Caco-2 (cell line): Measurements from ENCODE around the gene ZDHHC20. TPM values are rescaled to one million over a fixed set of nuclear protein-coding genes. Genes with fewer than 3 reads are reported as not detected.
A peak's percentile ranks its signal among the peaks of the same experiment; 100 is the strongest.

Experiments
- BruUV-seq: library from RNA; stranded (reverse); fragments of 400-500 nt; replicated peaks from 2 replicates; lab custom pipeline; 2021; lab: Mats Ljungman, UMichigan
- CTCF ChIA-PET: fragments of 300-600 bp; sonication (Branson Sonifier 250); formaldehyde crosslinking; loops from one replicate; lab custom pipeline; 2022; ENCODE audit warnings: antibody characterized with exemption; lab: Charles Lee
- POLR2A ChIA-PET: fragments of 300-600 bp; sonication (Branson Sonifier 250); formaldehyde crosslinking; loops from one replicate; lab custom pipeline; 2022; ENCODE audit warnings: antibody characterized with exemption; lab: Charles Lee
- DNase-seq, 2 experiments: peaks; one replicate each; pipeline versions ENCODE4 v3.0.0 to v3.0.0-alpha.2; 2020 to 2022
- H3K27me3 ChIP-seq: replicated peaks from 2 replicates; pipeline ENCODE4 v1.6.0; 2011; ENCODE audit warnings: low read length; ENCODE audit not compliant: control insufficient read depth, insufficient read depth
- H3K36me3 ChIP-seq: 2 replicates; pipeline ENCODE4 v1.5.1; 2011; ENCODE audit warnings: low read length; ENCODE audit not compliant: control insufficient read depth, insufficient read depth
- H3K4me1 ChIP-seq: fragments of 250-450 bp; sonication (Bioruptor Pico); 2 replicates; pipeline ENCODE4 v1.5.1; 2020; ENCODE audit warnings: mild to moderate bottlenecking
- H3K4me3 ChIP-seq: 2 replicates; pipeline ENCODE4 v1.5.1; 2011; ENCODE audit warnings: low read depth, mild to moderate bottlenecking, control low read depth, low read length
- H3K9me3 ChIP-seq: fragments of 250-450 bp; sonication (Bioruptor Pico); 2 replicates; pipeline ENCODE4 v1.5.1; 2020; ENCODE audit warnings: mild to moderate bottlenecking, moderate library complexity
- H3K27ac Mint-ChIP-seq: one replicate; pipeline ENCODE4 v1.8.0; 2022; ENCODE audit warnings: mixed read lengths; ENCODE audit not compliant: unreplicated experiment
- H3K27me3 Mint-ChIP-seq: one replicate; pipeline ENCODE4 v1.8.0; 2022; ENCODE audit warnings: mixed read lengths; ENCODE audit not compliant: insufficient read depth, unreplicated experiment
- H3K36me3 Mint-ChIP-seq: one replicate; pipeline ENCODE4 v1.8.0; 2022; ENCODE audit warnings: mild to moderate bottlenecking, mixed read lengths; ENCODE audit not compliant: insufficient read depth, unreplicated experiment
- H3K4me1 Mint-ChIP-seq: one replicate; pipeline ENCODE4 v1.8.0; 2022; ENCODE audit warnings: low read depth, mixed read lengths; ENCODE audit not compliant: unreplicated experiment
- H3K4me3 Mint-ChIP-seq: one replicate; pipeline ENCODE4 v1.8.0; 2022; ENCODE audit warnings: mild to moderate bottlenecking, moderate library complexity, mixed read lengths; ENCODE audit not compliant: unreplicated experiment
- H3K9me3 Mint-ChIP-seq: one replicate; pipeline ENCODE4 v1.8.0; 2022; ENCODE audit warnings: mixed read lengths; ENCODE audit not compliant: unreplicated experiment
- CTCF ChIP-seq, 2 experiments: fragments of 200-600 bp in 1 of 2; IDR thresholded peaks; 1 replicate in 1 of 2; 2 replicates in 1 of 2; pipeline versions ENCODE4 v1.5.1 to v1.8.0; 2011 to 2022; ENCODE audit warnings: antibody characterized with exemption in 1 of 2, control low read depth in 1 of 2, inconsistent platforms in 1 of 2, low read depth in 1 of 2, low read length in 1 of 2, mild to moderate bottlenecking in 1 of 2, moderate library complexity in 1 of 2; ENCODE audit not compliant: insufficient read depth in 1 of 2, severe bottlenecking in 1 of 2, unreplicated experiment in 1 of 2
- intact Hi-C: fragments of 100-400 bp; cut with micrococcal nuclease; formaldehyde crosslinking; loops from one replicate; pipeline ENCODE4 v1.10.0; 2022; ENCODE audit not compliant: unreplicated experiment
- total RNA-seq: library from RNA; stranded (reverse); gene quantifications from 2 replicates; pipeline ENCODE4 v1.2.3, GENCODE V29; 2022

The ZDHHC20 gene
- total RNA-seq, 1 experiment from 2014 or later = 87.9 TPM

- no peaks in the 10 kb centered on the region for H3K9me3 ChIP-seq
- Mint-ChIP-seq H3K27me3 (no peaks in the 10 kb centered on the region), H3K36me3 (peaks cover 6% of the 10 kb centered on the region), H3K4me3 (peak overlapping the region; percentile 93), H3K9me3 (no peaks in the 10 kb centered on the region), H3K4me1 (no peaks in the 10 kb centered on the region), H3K27ac (peak overlapping the region; percentile 94)
- no peaks in the 10 kb centered on the region for H3K36me3 ChIP-seq
- peak overlapping the region; percentile 100 for H3K4me3 ChIP-seq
- DNase-seq = peak; percentile 79 to 81
- POLR2A ChIA-PET = interaction anchor here (0.7 to 1.4 kb wide), 3 partner anchors 8 to 282 kb away, joined by 3 to 5 read pairs (median 3); partner anchors contain the start of genes MRPL57 and SKA3
- no peaks in the 10 kb centered on the region for H3K27me3 ChIP-seq
- no peak for TF ChIP-seq CTCF (IDR thresholded peaks at IDR 0.05; ENCODE audit: insufficient read depth in 1 of 2, low read depth in 1 of 2, low read length in 1 of 2, severe bottlenecking in 1 of 2, unreplicated experiment in 1 of 2)
- intact Hi-C loops = no loop called here
- H3K4me1 ChIP-seq = peaks cover 19% of the 10 kb centered on the region
- CTCF ChIA-PET = interaction anchor here (1.0 to 1.8 kb wide), 2 partner anchors 18 to 120 kb away, joined by 3 to 7 read pairs; no protein-coding TSS in a partner anchor
- TSS peak; percentile 67 for BruUV-seq
These were observed 671 bp downstream of the ZDHHC20 start for GRCh38 chr13:21458451-21458812.

- H3K4me3 ChIP-seq = no peak overlapping the region
- BruUV-seq = no TSS peak
- Mint-ChIP-seq H3K27me3 (no peaks in the 10 kb centered on the region), H3K4me3 (no peak overlapping the region), H3K36me3 (peaks cover 4% of the 10 kb centered on the region), H3K9me3 (peaks cover 9% of the 10 kb centered on the region), H3K4me1 (no peaks in the 10 kb centered on the region), H3K27ac (no peak overlapping the region)
- H3K4me1 ChIP-seq = peaks cover 15% of the 10 kb centered on the region; the same call in 1 of the 2 replicates
- CTCF ChIA-PET = no interaction called here
- intact Hi-C loops = no loop called here
- DNase-seq = no peak
- H3K36me3 ChIP-seq = no peaks in the 10 kb centered on the region; the same call in 1 of the 2 replicates
- no peak for TF ChIP-seq CTCF (IDR thresholded peaks at IDR 0.05; ENCODE audit: insufficient read depth in 1 of 2, low read depth in 1 of 2, low read length in 1 of 2, severe bottlenecking in 1 of 2, unreplicated experiment in 1 of 2)
- POLR2A ChIA-PET = no interaction called here
- no peaks in the 10 kb centered on the region for H3K9me3 ChIP-seq
- H3K27me3 ChIP-seq = no peaks in the 10 kb centered on the region
These were observed 5.6 kb downstream of the ZDHHC20 start for GRCh38 chr13:21453387-21454081.

GRCh38 chr13:21450936-21451335, 8.2 kb downstream of the ZDHHC20 start:
- H3K36me3 Mint-ChIP-seq = peaks cover 7% of the 10 kb centered on the region
- no peaks in the 10 kb centered on the region for H3K27me3 ChIP-seq
- ChIA-PET CTCF (no interaction called here), POLR2A (no interaction called here)
- H3K4me1 Mint-ChIP-seq = no peaks in the 10 kb centered on the region
- no peak overlapping the region for H3K4me3 ChIP-seq
- H3K27me3 Mint-ChIP-seq = no peaks in the 10 kb centered on the region
- TF ChIP-seq CTCF (IDR thresholded peaks at IDR 0.05; ENCODE audit: insufficient read depth in 1 of 2, low read depth in 1 of 2, low read length in 1 of 2, severe bottlenecking in 1 of 2, unreplicated experiment in 1 of 2) = no peak
- intact Hi-C loops = no loop called here
- H3K36me3 ChIP-seq = no peaks in the 10 kb centered on the region; the same call in 1 of the 2 replicates
- peaks cover 9% of the 10 kb centered on the region for H3K9me3 Mint-ChIP-seq
- DNase-seq = no peak
- no peaks in the 10 kb centered on the region for H3K9me3 ChIP-seq
- H3K4me1 ChIP-seq = 0 out of 2 replicates have a peak, but pooled peaks cover 3% of the 10 kb centered on the region
- no TSS peak for BruUV-seq
- H3K4me3 Mint-ChIP-seq = no peak overlapping the region
- no peak overlapping the region for H3K27ac Mint-ChIP-seq
